ENCODE measurements around the gene LATS2. TPM values are rescaled to one million over a fixed set of nuclear protein-coding genes. Genes with fewer than 3 reads are reported as not detected.

The LATS2 gene
- total and polyA plus RNA-seq, 2 of the 8 experiments (the other 6 are each of a cell fraction or from before 2014, with no cell fraction given): 8.3 to 26.2 TPM

DNA sequence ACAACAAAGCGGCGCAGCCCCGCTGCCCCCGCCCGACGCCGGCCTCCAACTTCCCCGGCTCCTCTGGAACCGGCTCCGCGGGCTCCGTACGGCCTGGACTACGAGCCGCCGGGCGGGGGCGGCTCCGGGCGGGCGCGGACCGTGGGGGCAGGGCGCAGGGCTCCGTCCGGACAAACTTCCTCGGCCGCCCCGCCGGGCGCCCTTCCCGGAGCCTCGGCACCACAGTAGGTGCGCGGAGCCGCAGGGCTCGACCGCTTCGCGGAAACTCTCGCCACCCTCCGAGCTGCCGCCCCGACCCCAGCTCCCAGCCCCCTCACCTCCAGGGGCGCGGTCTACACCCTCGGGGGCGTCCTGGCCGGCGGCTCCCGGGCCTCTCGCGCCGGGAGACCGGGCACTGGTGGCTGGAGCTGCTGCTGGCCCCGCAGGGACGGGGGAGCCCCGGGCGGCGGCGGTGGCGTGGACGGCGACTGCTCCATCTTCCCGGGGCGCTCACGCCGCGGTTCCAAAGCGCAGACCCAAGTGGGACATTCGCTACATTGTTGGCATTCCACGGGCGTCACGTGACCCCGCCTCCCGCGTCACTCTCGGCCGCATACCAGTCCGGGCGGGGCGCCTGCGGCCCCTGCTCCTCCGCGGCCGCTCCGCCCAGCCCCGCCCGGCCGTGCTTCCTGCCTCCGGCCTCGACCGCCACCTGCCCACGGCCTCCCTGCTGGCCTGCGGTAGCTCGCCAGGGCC lies at the start of gene LATS2 (continued):
- TF ChIP-seq HDAC6 (IDR thresholded peaks at IDR 0.05; ENCODE audit: low read depth, low read length): no peak
- TF ChIP-seq POLR2AphosphoS5 (IDR thresholded peaks at IDR 0.05; ENCODE audit: low read depth, low read length): peak; percentile 94
- TF ChIP-seq RFX5 (IDR thresholded peaks at IDR 0.05; ENCODE audit: borderline replicate concordance, low read depth, low read length): no peak
- TF ChIP-seq POLR2A (IDR thresholded peaks at IDR 0.05; ENCODE audit: control extremely low read depth in 1 of 2, low read depth in 2 of 2, low read length in 2 of 2): peak; percentile 90 to 92
- no peak for TF ChIP-seq RNF2 (IDR thresholded peaks at IDR 0.05; ENCODE audit: borderline replicate concordance, low read depth, low read length, missing control alignments, poor library complexity, severe bottlenecking)
- TF ChIP-seq SP1 (IDR thresholded peaks at IDR 0.05; ENCODE audit: low read depth, low read length): peak; percentile 64; the same call in 1 of the 2 replicates
- TF ChIP-seq, protein P1, sequence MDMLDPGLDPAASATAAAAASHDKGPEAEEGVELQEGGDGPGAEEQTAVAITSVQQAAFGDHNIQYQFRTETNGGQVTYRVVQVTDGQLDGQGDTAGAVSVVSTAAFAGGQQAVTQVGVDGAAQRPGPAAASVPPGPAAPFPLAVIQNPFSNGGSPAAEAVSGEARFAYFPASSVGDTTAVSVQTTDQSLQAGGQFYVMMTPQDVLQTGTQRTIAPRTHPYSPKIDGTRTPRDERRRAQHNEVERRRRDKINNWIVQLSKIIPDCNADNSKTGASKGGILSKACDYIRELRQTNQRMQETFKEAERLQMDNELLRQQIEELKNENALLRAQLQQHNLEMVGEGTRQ (IDR thresholded peaks at IDR 0.05; ENCODE audit: low read length): peak; percentile 98
- TF ChIP-seq ZNF274 (IDR thresholded peaks at IDR 0.05; ENCODE audit: borderline replicate concordance, extremely low read depth, low read length): no peak
- TF ChIP-seq BCL11A (IDR thresholded peaks at IDR 0.05; ENCODE audit: low read depth in 2 of 2, low read length in 2 of 2): no peak
- 0 out of 2 replicates have a peak, but pooled peaks have one; percentile 69 for TF ChIP-seq TCF12 (IDR thresholded peaks at IDR 0.05; ENCODE audit: low read depth, low read length)
- TF ChIP-seq KDM1A (IDR thresholded peaks at IDR 0.05; ENCODE audit: borderline replicate concordance, low read length): no peak
- no peak for TF ChIP-seq ATF2 (IDR thresholded peaks at IDR 0.05; ENCODE audit: low read length)
- TF ChIP-seq CBX5 (IDR thresholded peaks at IDR 0.05; ENCODE audit: low read depth, low read length): no peak
- no peak for TF ChIP-seq JUND (IDR thresholded peaks at IDR 0.05; ENCODE audit: low read length)
- peak; percentile 94 for TF ChIP-seq PHF8 (conservative IDR thresholded peaks at IDR 0.05; ENCODE audit: low read depth, low read length)
- TF ChIP-seq KDM4A (IDR thresholded peaks at IDR 0.05; ENCODE audit: low read depth, low read length, severe bottlenecking): peak; percentile 70
- peak; percentile 100 for TF ChIP-seq TEAD4 (IDR thresholded peaks at IDR 0.05; ENCODE audit: low read depth, low read length)
- peak; percentile 84 for TF ChIP-seq MAX (IDR thresholded peaks at IDR 0.05)
- TF ChIP-seq CEBPB (IDR thresholded peaks at IDR 0.05; ENCODE audit: low read depth, low read length): no peak
- no peak for TF ChIP-seq SIRT6 (IDR thresholded peaks at IDR 0.05; ENCODE audit: low read length)
- no peak for TF ChIP-seq CHD2 (IDR thresholded peaks at IDR 0.05; ENCODE audit: low read length)
- TF ChIP-seq CBX8 (IDR thresholded peaks at IDR 0.05; ENCODE audit: borderline replicate concordance, low read depth, low read length): no peak
- TF ChIP-seq CHD1 (IDR thresholded peaks at IDR 0.05; ENCODE audit: low read depth, low read length): no peak
